Brain microvascular endothelial cell (primary cell): ENCODE measurements around the gene GRID2.

Experiments
- DNase-seq: peaks from one replicate; pipeline ENCODE4 v3.0.0-alpha.2; 2020
- H3K27ac ChIP-seq: fragments of 250-450 bp; sonication (Bioruptor Pico); 2 replicates; pipeline ENCODE4 v1.5.1; 2020; ENCODE audit warnings: mild to moderate bottlenecking, moderate library complexity
- H3K27me3 ChIP-seq: fragments of 250-450 bp; sonication (Bioruptor Pico); replicated peaks from 2 replicates; pipeline ENCODE4 v1.5.1; 2020; ENCODE audit warnings: mild to moderate bottlenecking
- H3K36me3 ChIP-seq: fragments of 250-450 bp; sonication (Bioruptor Pico); replicated peaks from 2 replicates; pipeline ENCODE4 v1.5.1; 2020; ENCODE audit warnings: mild to moderate bottlenecking
- H3K4me3 ChIP-seq: 2 replicates; pipeline ENCODE4 v1.5.1; 2011; ENCODE audit warnings: low read depth, mild to moderate bottlenecking, control low read depth, low read length, moderate library complexity
- in situ Hi-C: cut with HindIII; loops from 2 replicates; pipeline ENCODE4 v1.10.0; 2017; ENCODE audit warnings: low sequenced_read_pairs, low pct_ligation_motif_present
- TF ChIP-seq, protein P1 (sequence below): IDR thresholded peaks from 2 replicates; pipeline ENCODE4 v1.5.1; 2011; ENCODE audit warnings: low read depth, mild to moderate bottlenecking, moderate library complexity, low read length, control low read depth, inconsistent platforms; ENCODE audit errors: missing control alignments

Gene GRID2

DNA sequence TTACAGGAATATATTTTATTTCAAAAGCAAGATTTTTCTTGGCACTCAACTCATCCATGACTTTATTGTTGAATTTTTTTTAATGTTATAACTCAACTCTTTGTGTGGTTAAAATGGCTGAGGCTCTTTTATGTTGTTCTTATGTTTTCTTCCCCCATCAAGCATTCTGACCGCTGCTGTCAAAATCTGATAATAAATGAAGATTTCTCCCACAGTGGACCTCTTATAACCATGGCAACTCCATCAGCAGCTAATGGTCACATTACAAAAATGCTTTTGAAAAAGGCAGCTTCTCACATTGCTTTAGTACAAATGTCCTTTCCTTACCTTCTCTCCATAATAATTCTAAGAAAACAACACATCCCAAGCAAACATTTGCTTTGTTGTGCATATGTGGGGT is 1428.7 kb downstream of the GRID2 start:
- in situ Hi-C loops, result no loop called here
- DNase-seq, result no peak
- TF ChIP-seq, protein P1, sequence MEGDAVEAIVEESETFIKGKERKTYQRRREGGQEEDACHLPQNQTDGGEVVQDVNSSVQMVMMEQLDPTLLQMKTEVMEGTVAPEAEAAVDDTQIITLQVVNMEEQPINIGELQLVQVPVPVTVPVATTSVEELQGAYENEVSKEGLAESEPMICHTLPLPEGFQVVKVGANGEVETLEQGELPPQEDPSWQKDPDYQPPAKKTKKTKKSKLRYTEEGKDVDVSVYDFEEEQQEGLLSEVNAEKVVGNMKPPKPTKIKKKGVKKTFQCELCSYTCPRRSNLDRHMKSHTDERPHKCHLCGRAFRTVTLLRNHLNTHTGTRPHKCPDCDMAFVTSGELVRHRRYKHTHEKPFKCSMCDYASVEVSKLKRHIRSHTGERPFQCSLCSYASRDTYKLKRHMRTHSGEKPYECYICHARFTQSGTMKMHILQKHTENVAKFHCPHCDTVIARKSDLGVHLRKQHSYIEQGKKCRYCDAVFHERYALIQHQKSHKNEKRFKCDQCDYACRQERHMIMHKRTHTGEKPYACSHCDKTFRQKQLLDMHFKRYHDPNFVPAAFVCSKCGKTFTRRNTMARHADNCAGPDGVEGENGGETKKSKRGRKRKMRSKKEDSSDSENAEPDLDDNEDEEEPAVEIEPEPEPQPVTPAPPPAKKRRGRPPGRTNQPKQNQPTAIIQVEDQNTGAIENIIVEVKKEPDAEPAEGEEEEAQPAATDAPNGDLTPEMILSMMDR, result no peak
- Histone ChIP-seq H3K27ac (no peak overlapping the region), H3K27me3 (no peaks in the 10 kb centered on the region), H3K36me3 (no peaks in the 10 kb centered on the region), H3K4me3 (no peak overlapping the region)

DNA sequence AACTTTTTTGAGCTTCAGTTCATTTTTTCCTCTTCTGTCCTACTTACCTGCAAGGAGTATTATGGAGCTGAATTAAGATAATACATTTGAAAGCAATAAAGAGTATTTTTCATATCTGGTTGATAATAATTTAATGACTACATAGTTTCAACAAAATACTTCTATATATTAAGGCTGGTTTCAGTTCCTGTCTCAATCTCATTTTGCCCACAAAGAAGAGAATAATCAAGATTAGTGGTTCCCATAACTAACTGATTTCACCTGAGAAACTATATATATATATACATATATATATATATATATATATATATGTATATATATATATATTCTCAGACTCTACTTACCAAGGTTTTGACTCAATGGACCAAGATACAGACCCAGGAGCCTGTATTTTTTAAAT is 1437.1 kb downstream of the GRID2 start:
- no peak overlapping the region for H3K27ac ChIP-seq
- TF ChIP-seq, protein P1, result no peak
- no peak for DNase-seq
- no peaks in the 10 kb centered on the region for H3K36me3 ChIP-seq
- in situ Hi-C loops, result no loop called here
- no peaks in the 10 kb centered on the region for H3K27me3 ChIP-seq
- no peak overlapping the region for H3K4me3 ChIP-seq

DNA sequence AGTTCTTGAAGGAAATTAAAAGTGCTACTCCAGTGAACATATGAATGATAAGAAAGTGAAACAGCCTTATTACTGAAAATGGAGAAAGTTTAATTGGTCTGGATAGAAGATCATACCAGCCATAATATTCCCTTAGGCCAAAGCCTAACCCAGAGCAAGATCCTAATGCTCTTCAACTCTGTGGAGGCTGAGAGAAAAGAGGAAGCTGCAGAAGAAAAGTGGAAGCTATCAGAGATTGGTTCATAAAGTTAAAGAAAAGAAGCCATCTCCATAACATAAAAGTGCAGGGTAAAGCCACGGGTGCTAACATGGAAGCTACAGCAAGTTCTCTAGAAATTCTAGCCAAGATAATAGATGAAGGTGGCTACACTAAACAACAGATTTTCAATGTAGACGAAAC is 1439.3 kb downstream of the GRID2 start:
- Histone ChIP-seq H3K27me3 (no peaks in the 10 kb centered on the region), H3K36me3 (no peaks in the 10 kb centered on the region), H3K27ac (no peak overlapping the region), H3K4me3 (no peak overlapping the region)
- in situ Hi-C loops, result no loop called here
- no peak for DNase-seq
- TF ChIP-seq, protein P1, result no peak

DNA sequence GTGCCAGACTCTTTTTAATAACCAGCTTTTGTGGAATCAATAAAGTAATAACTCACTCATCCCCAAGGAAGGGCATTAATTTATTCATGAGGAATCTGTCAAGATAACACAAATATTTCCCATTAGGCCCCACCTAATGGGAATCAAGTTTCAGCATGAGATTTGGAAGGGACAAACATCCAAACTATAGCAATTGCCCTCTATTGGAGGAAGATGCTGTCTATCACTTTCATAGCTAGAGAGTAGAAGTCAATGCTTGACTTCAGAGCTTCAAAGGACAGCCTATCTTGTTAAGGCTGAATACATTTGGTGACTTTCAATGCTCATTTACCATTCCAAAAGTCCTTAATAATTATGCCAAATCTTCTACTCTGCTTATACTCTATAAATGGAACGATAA is 1439.9 kb downstream of the GRID2 start:
- no peaks in the 10 kb centered on the region for H3K27me3 ChIP-seq
- H3K27ac ChIP-seq, result no peak overlapping the region
- in situ Hi-C loops, result no loop called here
- DNase-seq, result no peak
- TF ChIP-seq, protein P1, result no peak
- no peaks in the 10 kb centered on the region for H3K36me3 ChIP-seq
- no peak overlapping the region for H3K4me3 ChIP-seq

DNA sequence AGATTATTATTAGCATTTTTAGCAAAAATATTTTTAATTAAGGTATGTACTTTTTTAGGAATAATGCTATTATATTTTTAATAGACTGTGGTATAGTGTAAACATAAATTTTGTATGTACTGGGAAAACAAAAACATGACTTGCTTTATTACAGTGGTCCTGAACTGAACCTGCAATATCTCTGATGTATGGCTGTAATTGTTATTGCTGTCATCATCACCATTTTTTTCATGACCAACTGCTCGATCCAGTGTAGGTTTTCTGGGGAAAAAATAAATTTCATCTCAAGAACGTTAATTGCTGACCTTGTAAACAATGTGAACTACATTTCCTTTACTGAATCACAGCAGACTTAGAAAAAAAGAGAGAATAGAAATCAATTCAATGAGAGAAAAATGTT is 1441.2 kb downstream of the GRID2 start:
- TF ChIP-seq, protein P1, result no peak
- in situ Hi-C loops, result no loop called here

DNA sequence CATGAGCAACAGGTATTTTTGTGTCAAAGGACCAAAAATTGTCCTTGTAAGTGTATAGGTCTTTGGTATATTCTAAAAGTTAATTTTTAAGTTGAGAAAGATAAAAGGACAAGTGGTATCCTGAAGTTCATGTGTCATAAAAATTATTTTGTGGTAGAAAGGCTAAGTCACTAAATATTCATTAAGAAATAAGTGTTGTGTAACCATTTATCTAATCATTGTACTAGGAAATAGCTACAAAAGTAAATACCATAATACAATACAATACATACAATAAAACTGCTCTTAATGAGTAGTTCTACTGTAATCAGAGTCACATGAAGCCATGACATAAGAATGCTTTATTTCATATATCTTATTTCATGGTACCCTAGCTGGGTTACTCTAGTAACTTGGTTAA is 1442.3 kb downstream of the GRID2 start:
- DNase-seq, result no peak
- no peaks in the 10 kb centered on the region for H3K36me3 ChIP-seq
- in situ Hi-C loops, result no loop called here
- H3K4me3 ChIP-seq, result no peak overlapping the region
- H3K27me3 ChIP-seq, result no peaks in the 10 kb centered on the region
- TF ChIP-seq, protein P1, result no peak
- H3K27ac ChIP-seq, result no peak overlapping the region

More for the DNA sequence above, 1441.2 kb downstream of the GRID2 start:
- Histone ChIP-seq H3K27me3 (no peaks in the 10 kb centered on the region), H3K4me3 (no peak overlapping the region), H3K27ac (no peak overlapping the region), H3K36me3 (no peaks in the 10 kb centered on the region)
- no peak for DNase-seq
